Osteoblast (primary cell): Measurements from ENCODE around the gene RIMKLB. TPM values are rescaled to one million over a fixed set of nuclear protein-coding genes. Genes with fewer than 3 reads are reported as not detected.

Experiments used
- DNase-seq: peaks from one replicate; pipeline ENCODE4 v3.0.0; 2011; ENCODE audit warnings: low spot score, mixed read lengths; ENCODE audit not compliant: insufficient read length; ENCODE audit errors: missing footprints
- H2AFZ ChIP-seq: 2 replicates; pipeline ENCODE4 v1.6.0; 2011; ENCODE audit warnings: mild to moderate bottlenecking, low read length
- H3K27ac ChIP-seq: 2 replicates; pipeline ENCODE4 v1.5.1; 2011; ENCODE audit warnings: mild to moderate bottlenecking, low read depth, low read length, moderate library complexity
- H3K27me3 ChIP-seq: 2 replicates; pipeline ENCODE4 v1.6.0; 2012; ENCODE audit warnings: mild to moderate bottlenecking, control low read depth, inconsistent platforms, low read length, moderate library complexity; ENCODE audit not compliant: insufficient read depth
- H3K36me3 ChIP-seq: 2 replicates; pipeline ENCODE4 v1.5.1; 2011; ENCODE audit warnings: mild to moderate bottlenecking, low read length, control low read depth, moderate library complexity; ENCODE audit not compliant: insufficient read depth
- H3K4me1 ChIP-seq: 2 replicates; pipeline ENCODE4 v1.5.1; 2011; ENCODE audit warnings: mild to moderate bottlenecking, low read length, control low read depth, moderate library complexity; ENCODE audit not compliant: insufficient read depth
- H3K4me2 ChIP-seq: 2 replicates; pipeline ENCODE4 v1.6.0; 2011; ENCODE audit warnings: mild to moderate bottlenecking, low read length; ENCODE audit not compliant: insufficient read depth
- H3K4me3 ChIP-seq: fragments of 200-600 bp; sonication (generic); 3 replicates; pipeline ENCODE4 v1.5.1; 2012; ENCODE audit warnings: mild to moderate bottlenecking, low read length, inconsistent platforms; ENCODE audit not compliant: insufficient read depth
- H3K79me2 ChIP-seq: 2 replicates; pipeline ENCODE4 v1.6.0; 2012; ENCODE audit warnings: mild to moderate bottlenecking, low read length, control low read depth, inconsistent platforms; ENCODE audit not compliant: insufficient read depth
- H3K9me3 ChIP-seq: 2 replicates; pipeline ENCODE4 v1.5.1; 2011; ENCODE audit warnings: low read depth, low read length, control low read depth
- H4K20me1 ChIP-seq: 2 replicates; pipeline ENCODE4 v1.6.0; 2012; ENCODE audit warnings: mild to moderate bottlenecking, low read length, control low read depth; ENCODE audit not compliant: insufficient read depth
- total RNA-seq: library from RNA; depleted of rRNA; stranded (reverse); fragments of >200 nt; gene quantifications from 2 replicates; pipeline ENCODE4 v1.2.3, GENCODE V29; 2012
- TF ChIP-seq, protein P1 (sequence below): IDR thresholded peaks from 2 replicates; pipeline ENCODE4 v1.5.1; 2011; ENCODE audit warnings: mild to moderate bottlenecking, low read depth, low read length, moderate library complexity; ENCODE audit errors: extremely low read depth

RIMKLB gene
- total RNA-seq, 1 donor, result 35.5 TPM

DNA sequence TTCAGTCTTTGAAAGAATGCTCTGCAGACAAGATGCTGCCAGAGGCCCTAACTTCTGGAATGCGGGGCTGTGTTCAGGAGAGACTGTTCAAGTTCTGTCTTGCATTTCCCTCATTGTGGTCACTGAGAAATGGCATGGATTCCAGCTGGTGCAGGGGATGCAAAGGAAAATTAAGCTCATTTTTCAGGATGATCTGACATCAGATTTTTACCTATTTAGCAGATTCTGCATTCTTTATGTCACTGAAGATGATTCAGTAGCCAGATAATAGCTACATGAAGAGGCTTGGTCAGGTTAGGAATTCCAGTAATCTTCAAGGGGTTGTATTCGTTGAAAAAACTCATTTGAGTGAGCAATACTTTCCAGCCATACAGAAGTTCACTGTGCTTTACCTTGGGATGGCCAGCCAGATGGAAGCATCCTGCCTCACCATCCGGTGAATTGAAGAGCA is 19.1 kb upstream of the RIMKLB start:
- no peak for DNase-seq

DNA sequence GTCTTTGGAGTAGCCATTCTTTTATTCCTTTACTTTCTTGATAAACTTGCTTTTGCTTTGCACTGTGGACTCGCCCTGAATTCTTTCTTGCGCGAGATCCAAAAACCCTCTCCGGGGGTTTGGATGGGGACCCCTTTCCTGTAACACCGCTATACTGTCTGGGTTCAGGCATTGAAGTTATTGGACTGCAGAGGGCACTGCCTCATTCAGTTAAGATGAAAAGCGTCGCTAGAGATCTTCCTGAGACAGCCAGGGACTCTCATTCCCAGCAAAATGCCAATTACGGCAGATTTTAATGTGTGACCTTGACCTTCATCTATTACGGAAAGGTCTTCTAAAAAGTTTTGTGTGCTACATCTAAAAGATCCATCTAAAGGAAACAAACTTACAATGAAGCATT is 17.3 kb upstream of the RIMKLB start:
- TF ChIP-seq, protein P1, sequence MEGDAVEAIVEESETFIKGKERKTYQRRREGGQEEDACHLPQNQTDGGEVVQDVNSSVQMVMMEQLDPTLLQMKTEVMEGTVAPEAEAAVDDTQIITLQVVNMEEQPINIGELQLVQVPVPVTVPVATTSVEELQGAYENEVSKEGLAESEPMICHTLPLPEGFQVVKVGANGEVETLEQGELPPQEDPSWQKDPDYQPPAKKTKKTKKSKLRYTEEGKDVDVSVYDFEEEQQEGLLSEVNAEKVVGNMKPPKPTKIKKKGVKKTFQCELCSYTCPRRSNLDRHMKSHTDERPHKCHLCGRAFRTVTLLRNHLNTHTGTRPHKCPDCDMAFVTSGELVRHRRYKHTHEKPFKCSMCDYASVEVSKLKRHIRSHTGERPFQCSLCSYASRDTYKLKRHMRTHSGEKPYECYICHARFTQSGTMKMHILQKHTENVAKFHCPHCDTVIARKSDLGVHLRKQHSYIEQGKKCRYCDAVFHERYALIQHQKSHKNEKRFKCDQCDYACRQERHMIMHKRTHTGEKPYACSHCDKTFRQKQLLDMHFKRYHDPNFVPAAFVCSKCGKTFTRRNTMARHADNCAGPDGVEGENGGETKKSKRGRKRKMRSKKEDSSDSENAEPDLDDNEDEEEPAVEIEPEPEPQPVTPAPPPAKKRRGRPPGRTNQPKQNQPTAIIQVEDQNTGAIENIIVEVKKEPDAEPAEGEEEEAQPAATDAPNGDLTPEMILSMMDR, result no peak
- H3K4me2 ChIP-seq, result peak overlapping the region; percentile 34
- no peaks in the 10 kb centered on the region for H3K36me3 ChIP-seq
- no peak overlapping the region for H2AFZ ChIP-seq
- H3K27ac ChIP-seq, result no peak overlapping the region
- H3K79me2 ChIP-seq, result no peaks in the 10 kb centered on the region
- DNase-seq, result no peak
- H3K27me3 ChIP-seq, result no peaks in the 10 kb centered on the region
- no peaks in the 10 kb centered on the region for H4K20me1 ChIP-seq
- no peaks in the 10 kb centered on the region for H3K9me3 ChIP-seq
- H3K4me3 ChIP-seq, result no peak overlapping the region
- H3K4me1 ChIP-seq, result peaks cover 13% of the 10 kb centered on the region

More for the DNA sequence above, 19.1 kb upstream of the RIMKLB start:
- Histone ChIP-seq H3K9me3 (no peaks in the 10 kb centered on the region), H2AFZ (no peak overlapping the region), H3K36me3 (no peaks in the 10 kb centered on the region), H3K27me3 (no peaks in the 10 kb centered on the region), H4K20me1 (no peaks in the 10 kb centered on the region), H3K27ac (no peak overlapping the region), H3K79me2 (no peaks in the 10 kb centered on the region), H3K4me1 (peaks cover 13% of the 10 kb centered on the region), H3K4me3 (no peak overlapping the region), H3K4me2 (no peak overlapping the region)
- TF ChIP-seq, protein P1, result no peak

DNA sequence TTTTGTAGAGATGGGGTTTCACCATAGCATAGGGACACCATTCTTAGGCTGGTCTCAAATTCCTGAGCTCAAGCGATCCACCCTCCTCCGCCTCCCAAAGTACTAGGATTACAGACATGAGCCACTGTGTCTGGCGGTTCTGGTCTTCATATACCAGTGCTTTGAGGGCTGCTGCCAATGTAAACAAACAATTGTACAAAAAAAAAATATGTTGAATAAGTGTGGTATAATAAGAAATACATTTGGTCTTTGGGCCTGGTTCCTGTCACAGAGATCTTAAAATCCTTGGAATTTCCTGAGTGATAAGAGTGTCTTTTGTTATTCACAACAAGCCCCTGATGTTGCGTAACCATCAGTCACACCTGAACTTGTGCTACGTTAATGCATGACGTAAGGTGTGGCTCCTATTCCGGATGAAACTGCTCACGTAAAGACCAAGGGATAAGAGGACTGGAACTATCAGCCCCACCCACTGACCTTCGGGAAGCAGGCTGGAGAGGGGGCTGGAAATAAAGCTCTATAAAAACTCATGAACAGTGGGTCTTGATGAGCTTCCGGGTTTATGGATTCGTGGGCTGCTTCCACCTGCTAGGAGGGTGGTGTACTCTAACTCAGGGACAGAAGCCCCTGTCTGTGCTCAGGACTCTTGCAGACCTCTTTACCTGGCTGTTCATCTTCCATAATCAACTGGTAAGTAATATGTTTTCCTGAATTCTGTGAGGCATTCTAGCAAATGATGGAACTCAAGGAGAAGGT is 16.5 kb upstream of the RIMKLB start:
- no peak overlapping the region for H3K27ac ChIP-seq
- no peaks in the 10 kb centered on the region for H4K20me1 ChIP-seq
- no peaks in the 10 kb centered on the region for H3K27me3 ChIP-seq
- peak overlapping the region; percentile 34 for H3K4me2 ChIP-seq
- no peak overlapping the region for H3K4me3 ChIP-seq
- H3K9me3 ChIP-seq, result no peaks in the 10 kb centered on the region
- no peak for DNase-seq
- H2AFZ ChIP-seq, result peak overlapping the region; percentile 19
- H3K4me1 ChIP-seq, result peaks cover 13% of the 10 kb centered on the region
- TF ChIP-seq, protein P1, result no peak
- H3K79me2 ChIP-seq, result no peaks in the 10 kb centered on the region
- no peaks in the 10 kb centered on the region for H3K36me3 ChIP-seq

DNA sequence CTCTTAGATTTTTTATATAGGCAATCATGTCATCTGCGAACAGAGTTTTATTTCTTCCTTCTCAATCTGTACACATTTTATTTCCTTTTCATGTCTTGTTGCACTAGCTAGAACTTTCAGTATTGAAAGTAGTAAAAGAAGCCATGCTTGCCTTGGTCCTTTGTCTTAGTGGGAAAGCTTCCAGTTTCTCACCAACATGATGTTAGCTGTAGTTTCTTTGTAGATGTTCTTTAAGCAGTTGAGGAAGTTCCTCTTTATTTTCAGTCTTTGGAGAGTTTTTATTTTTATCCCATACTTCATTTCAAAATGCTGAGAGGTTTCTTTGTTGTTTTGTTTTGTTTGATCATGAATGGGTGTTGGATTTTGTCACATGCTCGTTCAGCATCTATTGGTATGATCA is 12.7 kb upstream of the RIMKLB start:
- TF ChIP-seq, protein P1, result no peak
- H3K27me3 ChIP-seq, result no peaks in the 10 kb centered on the region
- H2AFZ ChIP-seq, result no peak overlapping the region
- peaks cover 26% of the 10 kb centered on the region for H3K4me1 ChIP-seq
- no peaks in the 10 kb centered on the region for H3K9me3 ChIP-seq
- H3K36me3 ChIP-seq, result no peaks in the 10 kb centered on the region
- no peak for DNase-seq
- H3K4me2 ChIP-seq, result no peak overlapping the region
- H4K20me1 ChIP-seq, result no peaks in the 10 kb centered on the region
- no peak overlapping the region for H3K4me3 ChIP-seq
- no peak overlapping the region for H3K27ac ChIP-seq
- H3K79me2 ChIP-seq, result no peaks in the 10 kb centered on the region
